DOHH2 (cell line): ENCODE data around the gene CACNB4.

ENCODE experiments used
- H3F3A ChIP-seq: fragments of 200-600 bp; sonication (generic), shearing (Covaris generic); 2 replicates; pipeline ENCODE4 v1.6.0; 2016; ENCODE audit warnings: antibody characterized with exemption, mild to moderate bottlenecking; ENCODE audit not compliant: control insufficient read depth, insufficient read depth
- H3K27ac ChIP-seq: fragments of 200-600 bp; sonication (generic); 2 replicates; pipeline ENCODE4 v1.5.1; 2014; ENCODE audit warnings: low read depth, mild to moderate bottlenecking, low read length, moderate library complexity
- H3K27me3 ChIP-seq: fragments of 200-600 bp; sonication (generic); 2 replicates; pipeline ENCODE4 v1.6.1; 2014; ENCODE audit warnings: mild to moderate bottlenecking, low read length, mixed read lengths; ENCODE audit not compliant: control insufficient read depth
- H3K36me3 ChIP-seq: fragments of 200-600 bp; sonication (generic); 2 replicates; pipeline ENCODE4 v1.6.1; 2014; ENCODE audit warnings: mild to moderate bottlenecking, low read length, moderate library complexity, mixed read lengths; ENCODE audit not compliant: control insufficient read depth
- H3K4me1 ChIP-seq: fragments of 200-600 bp; sonication (generic); 2 replicates; pipeline ENCODE4 v1.6.1; 2014; ENCODE audit warnings: mild to moderate bottlenecking, low read length, mixed read lengths; ENCODE audit not compliant: control insufficient read depth
- H3K4me2 ChIP-seq: fragments of 200-600 bp; sonication (generic); 2 replicates; pipeline ENCODE4 v1.6.0; 2014; ENCODE audit warnings: mild to moderate bottlenecking, low read length, moderate library complexity
- H3K4me3 ChIP-seq: fragments of 200-600 bp; sonication (generic); 2 replicates; pipeline ENCODE4 v1.5.1; 2014; ENCODE audit warnings: mild to moderate bottlenecking, low read length, mixed read lengths
- H3K79me2 ChIP-seq: fragments of 200-600 bp; sonication (generic); 2 replicates; pipeline ENCODE4 v1.6.1; 2014; ENCODE audit warnings: mild to moderate bottlenecking, low read length, mixed read lengths; ENCODE audit not compliant: control insufficient read depth
- H3K9me2 ChIP-seq: fragments of 200-600 bp; sonication (generic); replicated peaks from 2 replicates; pipeline ENCODE4 v1.6.1; 2014; ENCODE audit warnings: mild to moderate bottlenecking, low read length, mixed read lengths; ENCODE audit not compliant: control insufficient read depth
- H3K9me3 ChIP-seq: fragments of 200-600 bp; sonication (generic); 2 replicates; pipeline ENCODE4 v1.6.1; 2014; ENCODE audit warnings: antibody characterized with exemption, low read length, mixed read lengths; ENCODE audit not compliant: control insufficient read depth, insufficient read depth
- H4K20me1 ChIP-seq: fragments of 200-600 bp; sonication (generic); 2 replicates; pipeline ENCODE4 v1.6.0; 2014; ENCODE audit warnings: low read depth, mild to moderate bottlenecking, antibody characterized with exemption, low read length, moderate library complexity; ENCODE audit not compliant: control insufficient read depth, insufficient read depth
- EZH2phosphoT487 ChIP-seq: fragments of 200-600 bp; sonication (generic); IDR thresholded peaks from 2 replicates; pipeline ENCODE4 v1.6.1; 2017; ENCODE audit warnings: borderline replicate concordance, mild to moderate bottlenecking, antibody characterized with exemption, low read length, moderate library complexity, mixed read lengths
- TF ChIP-seq, protein P1 (sequence below): fragments of 200-600 bp; sonication (generic); IDR thresholded peaks from one replicate; pipeline ENCODE4 v1.5.1; 2014; ENCODE audit warnings: antibody characterized with exemption, mild to moderate bottlenecking, low read depth, low read length; ENCODE audit not compliant: poor library complexity, severe bottlenecking

CACNB4 gene

DNA sequence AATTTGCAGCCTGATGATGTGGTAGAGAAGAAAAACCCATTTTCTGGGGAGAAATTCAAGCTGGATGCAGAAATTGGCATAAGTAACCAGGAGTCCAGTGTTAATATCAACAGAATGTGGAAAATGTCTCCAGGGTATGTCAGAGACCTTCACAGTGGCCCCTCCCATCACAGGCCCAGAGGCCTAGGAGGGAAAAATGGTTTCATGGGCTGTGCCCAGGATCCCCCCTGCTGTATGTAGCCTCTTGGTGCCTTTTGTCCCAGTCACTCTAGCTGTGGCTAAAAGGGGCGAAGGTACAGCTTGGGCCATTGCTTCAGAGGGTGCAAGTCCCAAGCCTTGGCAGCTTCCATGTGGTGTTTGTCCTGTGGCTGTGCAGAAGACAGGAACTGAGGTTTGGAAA lies 40.2 kb downstream of the CACNB4 start:
- H3K4me3 ChIP-seq: no peak overlapping the region
- H3K27ac ChIP-seq: no peak overlapping the region
- H3F3A ChIP-seq: no peaks in the 10 kb centered on the region
- H3K4me1 ChIP-seq: no peaks in the 10 kb centered on the region
- peaks cover 9% of the 10 kb centered on the region; the same call in 1 of the 2 replicates for H3K9me3 ChIP-seq
- no peaks in the 10 kb centered on the region for H3K79me2 ChIP-seq
- no peak for TF ChIP-seq EZH2phosphoT487
- TF ChIP-seq, protein P1, sequence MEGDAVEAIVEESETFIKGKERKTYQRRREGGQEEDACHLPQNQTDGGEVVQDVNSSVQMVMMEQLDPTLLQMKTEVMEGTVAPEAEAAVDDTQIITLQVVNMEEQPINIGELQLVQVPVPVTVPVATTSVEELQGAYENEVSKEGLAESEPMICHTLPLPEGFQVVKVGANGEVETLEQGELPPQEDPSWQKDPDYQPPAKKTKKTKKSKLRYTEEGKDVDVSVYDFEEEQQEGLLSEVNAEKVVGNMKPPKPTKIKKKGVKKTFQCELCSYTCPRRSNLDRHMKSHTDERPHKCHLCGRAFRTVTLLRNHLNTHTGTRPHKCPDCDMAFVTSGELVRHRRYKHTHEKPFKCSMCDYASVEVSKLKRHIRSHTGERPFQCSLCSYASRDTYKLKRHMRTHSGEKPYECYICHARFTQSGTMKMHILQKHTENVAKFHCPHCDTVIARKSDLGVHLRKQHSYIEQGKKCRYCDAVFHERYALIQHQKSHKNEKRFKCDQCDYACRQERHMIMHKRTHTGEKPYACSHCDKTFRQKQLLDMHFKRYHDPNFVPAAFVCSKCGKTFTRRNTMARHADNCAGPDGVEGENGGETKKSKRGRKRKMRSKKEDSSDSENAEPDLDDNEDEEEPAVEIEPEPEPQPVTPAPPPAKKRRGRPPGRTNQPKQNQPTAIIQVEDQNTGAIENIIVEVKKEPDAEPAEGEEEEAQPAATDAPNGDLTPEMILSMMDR: no peak
- no peak overlapping the region for H3K4me2 ChIP-seq
- H3K9me2 ChIP-seq: no peaks in the 10 kb centered on the region
- no peaks in the 10 kb centered on the region for H3K36me3 ChIP-seq
- no peaks in the 10 kb centered on the region for H4K20me1 ChIP-seq
- peaks cover 3% of the 10 kb centered on the region; the same call in 1 of the 2 replicates for H3K27me3 ChIP-seq

DNA sequence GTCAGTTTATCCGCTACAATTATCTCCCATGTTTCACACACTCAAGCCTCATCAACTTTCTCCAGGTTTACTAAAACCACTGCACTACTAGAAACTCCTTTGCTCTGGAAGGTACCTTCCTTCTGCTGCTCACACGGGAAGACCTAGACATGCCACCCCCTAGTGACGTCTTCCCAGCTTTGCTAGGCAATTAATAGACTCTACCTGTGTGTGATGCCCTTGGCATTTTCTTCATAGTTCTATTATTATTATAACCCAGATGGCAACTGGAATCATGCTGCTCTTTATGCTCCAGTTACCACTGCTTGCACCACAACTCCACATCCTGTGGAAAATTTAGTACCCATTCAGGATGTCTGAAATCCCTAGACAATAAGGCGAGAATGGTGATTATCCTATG lies 42.4 kb downstream of the CACNB4 start:
- TF ChIP-seq EZH2phosphoT487: no peak
- TF ChIP-seq, protein P1: no peak
- H3K36me3 ChIP-seq: no peaks in the 10 kb centered on the region
- H3K4me2 ChIP-seq: no peak overlapping the region
- peaks cover 9% of the 10 kb centered on the region; the same call in 1 of the 2 replicates for H3K9me3 ChIP-seq
- no peaks in the 10 kb centered on the region for H4K20me1 ChIP-seq
- H3K4me3 ChIP-seq: no peak overlapping the region
- H3K79me2 ChIP-seq: no peaks in the 10 kb centered on the region
- no peaks in the 10 kb centered on the region for H3F3A ChIP-seq
- no peaks in the 10 kb centered on the region for H3K27me3 ChIP-seq
- H3K27ac ChIP-seq: no peak overlapping the region
- H3K4me1 ChIP-seq: no peaks in the 10 kb centered on the region
- H3K9me2 ChIP-seq: no peaks in the 10 kb centered on the region

DNA sequence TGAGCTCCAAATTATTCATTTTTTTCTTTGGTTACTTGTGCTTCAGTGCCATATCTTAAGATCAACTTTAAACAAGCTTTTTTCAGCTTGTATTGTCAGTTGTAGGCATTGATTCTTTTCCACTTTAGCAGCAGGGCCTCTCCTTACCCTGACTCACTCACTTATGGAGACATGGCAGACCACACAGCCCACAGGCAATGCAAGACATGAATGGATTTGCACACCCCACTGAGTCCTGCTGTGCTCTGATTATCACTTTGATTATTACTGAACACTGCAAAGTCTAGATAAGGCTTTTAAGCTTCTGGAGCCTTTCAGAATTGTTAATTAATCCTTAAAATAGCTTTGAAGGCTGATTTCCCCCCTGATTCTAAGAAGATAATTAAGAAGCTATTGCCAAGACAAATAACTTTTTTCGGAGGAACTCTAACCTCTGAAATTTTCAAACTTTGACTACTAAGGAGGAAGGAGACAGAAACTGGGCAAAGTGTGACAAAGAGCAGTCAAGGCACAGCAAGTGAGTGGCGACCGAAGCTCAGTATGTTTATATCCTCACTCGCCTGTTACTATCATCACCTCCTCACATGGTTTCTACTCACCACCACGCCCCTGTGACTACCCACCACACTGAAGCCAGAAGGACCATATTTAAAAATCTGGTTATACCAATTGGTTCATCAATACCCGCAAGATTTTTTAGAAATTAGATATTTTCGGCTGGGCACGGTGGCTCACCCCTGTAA lies 43.3 kb downstream of the CACNB4 start:
- H3F3A ChIP-seq: no peaks in the 10 kb centered on the region
- no peak for TF ChIP-seq EZH2phosphoT487
- TF ChIP-seq, protein P1: no peak

More for the DNA sequence above, 43.3 kb downstream of the CACNB4 start:
- peaks cover 9% of the 10 kb centered on the region; the same call in 1 of the 2 replicates for H3K9me3 ChIP-seq
- no peak overlapping the region for H3K4me2 ChIP-seq
- H3K36me3 ChIP-seq: no peaks in the 10 kb centered on the region
- H3K4me1 ChIP-seq: no peaks in the 10 kb centered on the region
- no peaks in the 10 kb centered on the region for H4K20me1 ChIP-seq
- H3K27ac ChIP-seq: no peak overlapping the region
- no peak overlapping the region for H3K4me3 ChIP-seq
- no peaks in the 10 kb centered on the region for H3K9me2 ChIP-seq
- no peaks in the 10 kb centered on the region for H3K27me3 ChIP-seq
- no peaks in the 10 kb centered on the region for H3K79me2 ChIP-seq
